ENCODE data around the gene CCSER1.

The CCSER1 gene

GRCh38 chr4:90126805-90127204 lies 389 bp upstream of the CCSER1 start:
- H3K27ac ChIP-seq = peak overlapping the region; percentile 37
- DNase-seq (ENCODE audit: low read depth, low spot score) = no peak

DNA sequence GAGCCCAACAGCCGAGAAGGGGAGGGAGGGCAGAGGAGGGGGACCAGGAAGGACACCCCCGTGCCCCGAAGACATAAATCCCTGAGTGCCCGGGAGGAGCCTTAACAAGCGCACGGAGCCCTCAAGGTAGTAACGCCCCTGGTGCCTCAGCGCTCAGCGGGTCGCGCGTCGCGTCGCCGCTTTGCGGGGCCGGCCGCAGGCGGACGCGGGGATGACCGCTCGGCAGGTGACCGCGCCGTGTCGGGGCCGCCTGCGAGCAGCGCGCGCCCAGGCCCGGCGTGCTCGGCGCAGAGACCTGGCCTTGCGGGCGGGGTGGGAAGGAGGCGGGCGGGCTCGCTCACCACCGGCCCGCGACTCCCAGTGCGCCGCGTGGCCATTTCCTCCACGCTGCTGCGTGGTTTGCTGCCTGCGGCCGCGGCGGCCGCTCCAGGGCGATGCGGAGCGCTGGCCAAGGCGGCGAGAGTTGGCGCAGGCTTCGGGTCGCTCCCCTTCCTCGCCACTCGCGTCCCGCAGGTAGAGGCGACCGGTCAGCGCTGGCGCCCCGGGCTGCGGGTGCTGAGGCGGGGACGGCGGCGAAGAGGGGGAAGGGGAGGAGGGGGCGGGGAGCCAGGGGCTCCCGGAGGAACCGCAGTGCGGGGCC lies 632 bp downstream of the CCSER1 start:
- no peak for DNase-seq (ENCODE audit: low read depth, low spot score)
- peak overlapping the region; percentile 37 for H3K27ac ChIP-seq

DNA sequence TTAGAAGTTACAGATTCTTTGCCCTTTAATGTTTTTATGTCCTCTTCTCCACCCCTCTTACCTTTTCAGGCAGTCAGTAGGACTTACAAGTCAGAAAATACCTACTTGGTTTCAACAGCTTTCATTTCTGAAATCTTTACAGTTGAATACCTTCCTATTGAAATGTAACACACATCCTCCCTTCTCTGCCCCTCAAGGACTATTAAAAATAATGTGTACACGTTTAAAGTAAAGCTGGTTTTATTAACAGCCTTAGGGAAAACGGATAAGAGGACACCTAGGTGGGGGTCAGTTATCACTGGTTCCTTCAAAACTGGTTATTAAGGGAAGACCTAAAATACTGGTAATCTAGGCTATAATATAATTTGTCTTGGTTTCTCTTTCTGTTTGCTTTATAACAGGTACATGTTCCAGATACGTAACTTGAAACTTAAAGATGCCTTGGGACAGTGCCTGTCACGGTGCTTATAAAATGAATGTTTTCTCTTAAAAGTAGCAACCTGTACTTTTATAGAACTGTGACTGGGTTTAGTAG lies 1.8 kb downstream of the CCSER1 start:
- H3K27ac ChIP-seq = no peak overlapping the region
- DNase-seq (ENCODE audit: low read depth, low spot score) = no peak

DNA sequence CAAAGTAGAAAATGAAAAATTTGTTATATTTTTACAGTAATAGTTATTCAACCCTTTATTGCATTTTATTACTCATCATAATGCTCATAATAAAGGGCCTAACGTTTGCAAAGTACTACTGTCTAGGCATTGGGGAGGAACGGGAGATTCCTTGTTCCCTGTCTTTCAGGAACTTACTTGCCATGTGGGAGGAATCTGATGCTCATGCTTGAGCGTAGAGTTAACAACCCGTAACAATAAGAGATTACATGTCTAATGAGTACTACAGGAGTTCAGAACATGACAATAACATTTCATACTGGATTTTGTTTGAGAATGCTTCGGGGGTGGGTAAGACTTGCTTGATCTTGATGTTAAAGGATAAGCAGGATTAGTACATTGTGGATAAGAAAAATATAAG lies 2.9 kb downstream of the CCSER1 start:
- no peak for DNase-seq (ENCODE audit: low read depth, low spot score)
- no peak overlapping the region for H3K27ac ChIP-seq

- no peak overlapping the region for H3K27ac ChIP-seq
- no peak for DNase-seq (ENCODE audit: low read depth, low spot score)
Observed at GRCh38 chr4:90137555-90137954, 10.4 kb downstream of the CCSER1 start.

DNA sequence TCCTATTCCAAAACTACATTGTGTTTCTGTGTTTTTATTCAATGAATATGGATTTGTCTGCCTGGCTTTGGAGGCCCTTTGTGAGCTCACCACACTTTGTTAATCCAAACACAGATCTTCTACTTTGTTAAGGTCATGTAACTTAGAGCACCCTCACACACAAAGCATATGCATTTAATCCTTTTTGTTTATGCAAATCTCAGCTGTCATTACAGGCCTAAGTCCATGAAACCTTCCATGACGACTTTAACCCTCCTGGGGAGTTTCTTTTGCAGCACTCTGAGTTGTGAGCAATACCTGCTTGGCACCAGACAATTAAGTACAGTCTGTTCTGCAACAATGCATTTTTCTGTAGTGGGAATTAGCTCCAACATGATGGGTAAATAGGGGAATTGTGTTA lies 14.9 kb downstream of the CCSER1 start:
- no peak overlapping the region for H3K27ac ChIP-seq
- no peak for DNase-seq (ENCODE audit: low read depth, low spot score)

DNA sequence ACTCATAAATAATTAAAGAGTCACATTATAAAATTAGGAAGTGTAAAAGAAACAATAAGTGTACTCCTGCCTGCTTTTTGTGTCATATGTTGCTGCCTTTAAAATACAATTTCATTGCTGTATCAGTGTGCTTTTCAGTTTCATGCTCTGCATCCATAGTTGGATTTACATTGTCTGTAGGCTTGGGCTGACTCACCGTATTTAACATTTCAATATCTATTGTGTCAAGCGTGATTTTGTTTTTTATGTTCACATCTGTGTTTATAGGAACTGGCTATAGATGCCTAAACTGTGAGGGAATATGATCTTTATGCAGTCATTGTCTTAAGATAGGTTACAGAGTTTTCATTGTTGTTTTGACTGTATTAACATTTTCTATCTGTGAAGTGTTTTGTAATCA lies 18.1 kb downstream of the CCSER1 start:
- H3K27ac ChIP-seq = no peak overlapping the region
- DNase-seq (ENCODE audit: low read depth, low spot score) = no peak

DNA sequence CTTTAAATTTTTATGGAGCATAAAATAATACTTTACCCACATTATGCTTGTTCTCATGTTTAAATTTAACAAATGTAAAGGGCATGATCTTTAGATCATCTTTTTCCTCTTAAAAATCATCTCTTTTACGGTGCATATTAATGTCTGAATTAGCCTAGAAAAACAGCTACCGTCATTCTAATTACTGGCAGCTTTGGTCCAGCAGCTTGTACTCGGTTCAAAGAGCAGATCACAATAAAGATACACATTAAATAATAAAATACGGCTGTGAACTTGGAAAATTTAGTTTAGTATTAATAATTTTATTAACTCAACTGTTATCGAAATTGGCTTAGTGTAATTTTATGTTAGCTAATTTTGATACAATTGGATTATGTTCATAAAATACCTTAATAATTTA lies 19.1 kb downstream of the CCSER1 start:
- H3K27ac ChIP-seq = no peak overlapping the region
- no peak for DNase-seq (ENCODE audit: low read depth, low spot score)

- no peak overlapping the region for H3K27ac ChIP-seq
- DNase-seq (ENCODE audit: low read depth, low spot score) = no peak
Observed at GRCh38 chr4:90148574-90149148, 21.5 kb downstream of the CCSER1 start.

GRCh38 chr4:90152024-90152423 lies 24.8 kb downstream of the CCSER1 start:
- H3K27ac ChIP-seq = no peak overlapping the region
- no peak for DNase-seq (ENCODE audit: low read depth, low spot score)

DNA sequence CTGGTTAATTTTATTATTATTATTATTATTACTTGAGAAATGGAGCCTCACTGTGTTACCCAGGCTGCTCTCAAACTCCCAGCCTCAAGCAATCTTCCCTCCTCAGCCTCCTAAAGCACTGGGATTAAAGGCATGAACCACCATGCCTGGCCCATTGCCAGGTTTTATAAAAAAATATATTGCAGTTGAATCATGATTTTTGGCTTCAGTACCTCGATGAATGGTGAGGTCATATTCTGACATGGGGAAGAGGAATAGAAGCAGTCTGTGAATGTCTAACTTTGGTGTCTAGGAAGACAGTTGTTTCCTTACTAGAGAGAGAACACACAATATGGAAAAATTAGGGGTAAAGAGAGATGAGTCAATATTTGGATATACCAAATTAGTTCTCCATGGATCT lies 32.0 kb downstream of the CCSER1 start:
- peak; percentile 58 for DNase-seq (ENCODE audit: low read depth, low spot score)

DNA sequence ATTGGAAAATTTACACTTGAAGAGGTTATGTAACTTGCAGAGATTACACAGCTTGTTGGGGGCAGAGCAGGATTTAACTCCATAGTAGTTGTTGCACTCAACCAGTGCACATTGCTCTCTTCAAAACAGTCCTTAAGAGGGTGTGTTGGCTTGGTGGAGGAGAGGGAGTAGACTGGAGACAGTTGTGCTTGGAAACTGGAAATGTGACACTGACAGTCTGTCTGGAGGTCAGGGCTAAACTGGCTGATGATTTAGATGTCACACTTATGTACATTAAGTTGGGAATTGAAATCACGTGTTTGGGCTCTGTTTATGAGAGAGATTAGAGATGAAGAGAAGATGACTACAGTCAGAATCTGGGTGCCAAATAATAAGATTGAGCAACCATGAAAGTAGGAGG lies 32.9 kb downstream of the CCSER1 start:
- DNase-seq (ENCODE audit: low read depth, low spot score) = no peak
- no peak overlapping the region for H3K27ac ChIP-seq

More for the DNA sequence above, 32.0 kb downstream of the CCSER1 start:
- H3K27ac ChIP-seq = no peak overlapping the region

DNA sequence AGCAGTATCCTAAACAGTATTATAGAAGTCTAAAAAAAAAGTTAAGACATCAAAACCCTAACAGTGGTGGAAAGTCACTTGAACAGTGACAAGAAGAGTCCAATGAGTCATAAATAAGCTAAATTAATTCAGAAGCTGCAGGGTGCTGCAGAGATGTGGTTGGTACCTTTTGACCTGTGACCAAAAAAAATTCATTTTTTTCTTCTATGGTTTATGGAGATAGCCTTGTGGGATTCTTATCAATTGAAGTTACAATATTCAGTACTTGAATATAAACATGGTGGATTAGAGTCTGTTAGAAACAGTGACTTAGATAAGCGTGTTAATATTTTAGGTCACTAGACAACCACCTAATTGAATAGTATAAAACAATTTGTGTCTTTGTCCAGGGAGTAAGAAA lies 35.4 kb downstream of the CCSER1 start:
- no peak overlapping the region for H3K27ac ChIP-seq
- no peak for DNase-seq (ENCODE audit: low read depth, low spot score)

DNA sequence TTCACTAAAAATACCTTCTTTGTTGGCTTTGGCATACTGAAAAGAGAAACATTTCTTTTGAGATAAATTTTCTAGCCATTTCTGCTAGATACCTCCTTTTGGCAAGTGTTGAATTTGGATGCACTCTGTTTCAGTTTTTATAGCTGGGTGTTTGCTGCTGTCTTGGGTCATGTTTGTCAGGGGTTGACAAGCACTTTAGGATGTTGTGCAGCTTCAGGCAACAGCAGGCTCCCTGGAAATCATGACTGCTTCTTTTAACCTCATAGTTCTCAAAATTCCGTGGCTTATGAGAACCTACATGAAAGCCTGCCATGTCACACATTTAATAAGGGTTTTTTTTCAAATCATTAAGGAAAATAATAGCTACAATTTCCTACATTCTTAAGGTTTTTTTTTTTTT lies 36.7 kb downstream of the CCSER1 start:
- H3K27ac ChIP-seq = no peak overlapping the region
- DNase-seq (ENCODE audit: low read depth, low spot score) = no peak

GRCh38 chr4:90165883-90166282 lies 38.7 kb downstream of the CCSER1 start:
- no peak overlapping the region for H3K27ac ChIP-seq

GRCh38 chr4:90171491-90171890 lies 44.3 kb downstream of the CCSER1 start:
- no peak for DNase-seq (ENCODE audit: low read depth, low spot score)

More at GRCh38 chr4:90165883-90166282, 38.7 kb downstream of the CCSER1 start:
- no peak for DNase-seq (ENCODE audit: low read depth, low spot score)

DNA sequence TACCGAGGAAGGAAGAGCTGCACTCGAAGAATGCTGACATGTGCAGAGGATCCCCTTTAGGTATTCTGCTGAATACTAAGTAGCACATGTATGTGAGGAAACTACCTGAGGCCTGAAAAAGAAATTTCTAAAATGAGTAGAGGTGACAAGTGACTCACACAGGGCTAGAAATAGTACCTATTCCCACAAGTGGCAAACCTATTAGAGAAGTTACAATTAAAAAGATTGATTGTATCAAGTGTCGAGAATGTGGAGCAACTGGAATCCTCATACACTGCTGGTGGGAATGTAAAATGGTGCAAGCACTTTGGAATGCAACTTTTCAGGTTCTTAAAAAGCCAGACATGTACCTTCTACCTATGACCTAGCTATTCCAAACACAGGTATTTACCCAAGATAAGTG lies 47.4 kb downstream of the CCSER1 start:
- H3K27ac ChIP-seq = peak overlapping the region; percentile 39
- peak; percentile 89 for DNase-seq (ENCODE audit: low read depth, low spot score)

More at GRCh38 chr4:90171491-90171890, 44.3 kb downstream of the CCSER1 start:
- no peak overlapping the region for H3K27ac ChIP-seq

GRCh38 chr4:90181644-90182043 lies 54.5 kb downstream of the CCSER1 start:
- peak; percentile 10 for DNase-seq (ENCODE audit: low read depth, low spot score)
- H3K27ac ChIP-seq = no peak overlapping the region

DNA sequence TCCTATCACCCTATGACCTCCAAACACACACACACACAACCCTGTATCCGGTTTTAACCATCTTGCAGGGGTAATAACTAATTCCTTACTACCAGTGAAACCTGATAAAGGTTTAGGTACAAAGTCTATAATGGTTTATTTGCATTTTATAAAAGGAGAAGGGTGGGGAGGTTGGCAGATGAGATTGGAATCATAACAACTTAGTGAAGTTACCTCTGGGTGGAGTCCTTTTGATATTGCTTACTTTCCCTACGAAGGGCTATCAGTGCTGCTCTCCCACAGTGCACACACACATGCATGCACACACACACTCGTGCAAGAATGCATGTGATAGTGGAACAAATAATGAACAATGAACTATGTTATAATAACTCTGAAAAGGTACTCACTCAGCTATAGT lies 56.1 kb downstream of the CCSER1 start:
- no peak overlapping the region for H3K27ac ChIP-seq
- no peak for DNase-seq (ENCODE audit: low read depth, low spot score)

GRCh38 chr4:90184560-90184959 lies 57.4 kb downstream of the CCSER1 start:
- no peak for DNase-seq (ENCODE audit: low read depth, low spot score)
- no peak overlapping the region for H3K27ac ChIP-seq

DNA sequence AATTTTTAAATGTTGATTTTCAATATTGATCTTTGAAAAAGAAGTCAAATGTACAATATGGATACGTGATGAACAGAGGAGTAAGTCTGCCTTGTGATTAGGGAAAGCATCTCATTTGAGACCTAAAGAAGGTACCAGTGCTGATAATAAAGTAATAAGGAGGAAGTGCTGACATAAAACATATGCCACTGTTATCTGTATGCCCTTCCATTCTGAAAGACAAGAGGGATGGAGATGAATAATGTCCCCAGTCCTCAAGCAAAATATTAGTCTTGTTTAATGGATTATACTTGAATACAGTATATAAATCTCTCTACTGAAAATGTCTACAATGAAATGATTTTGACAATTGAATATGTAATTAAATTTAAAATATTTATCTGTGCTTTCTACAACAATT lies 58.2 kb downstream of the CCSER1 start:
- DNase-seq (ENCODE audit: low read depth, low spot score) = no peak
- H3K27ac ChIP-seq = no peak overlapping the region

DNA sequence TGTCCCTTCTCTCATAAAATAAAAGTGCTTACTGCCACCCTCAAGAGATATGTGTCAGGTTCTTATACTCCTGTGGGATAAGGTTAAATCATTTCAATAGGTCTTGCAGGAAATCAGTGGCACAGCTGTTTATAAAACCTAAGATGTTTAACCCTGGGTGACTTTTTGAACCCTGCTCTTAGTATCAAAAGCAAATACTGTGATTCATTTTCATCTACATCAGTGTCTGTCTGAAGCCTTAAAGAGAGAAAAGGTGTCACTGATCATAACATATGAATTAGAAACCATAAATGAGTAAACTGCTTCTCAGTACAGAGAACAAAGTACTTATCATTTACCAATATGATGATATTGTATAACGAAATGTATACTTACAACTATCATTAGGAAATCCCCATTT lies 59.0 kb downstream of the CCSER1 start:
- no peak for DNase-seq (ENCODE audit: low read depth, low spot score)
- H3K27ac ChIP-seq = no peak overlapping the region

All from epithelial cell of prostate (primary cell).